CD4-positive, alpha-beta T cell treated with Interleukin-15 for 1 hour (primary cell): ENCODE data around the gene CLECL1.
A peak's percentile ranks its signal among the peaks of the same experiment; 100 is the strongest.
"Not testable (repeated sequence)": the region's sequence is repeated elsewhere in the genome, so short reads cannot be mapped to it uniquely, and the experiment has no call there.

Experiments used
- DNase-seq: peaks from one replicate; pipeline ENCODE4 v3.0.0-alpha.2; 2020

CLECL1 gene

DNA sequence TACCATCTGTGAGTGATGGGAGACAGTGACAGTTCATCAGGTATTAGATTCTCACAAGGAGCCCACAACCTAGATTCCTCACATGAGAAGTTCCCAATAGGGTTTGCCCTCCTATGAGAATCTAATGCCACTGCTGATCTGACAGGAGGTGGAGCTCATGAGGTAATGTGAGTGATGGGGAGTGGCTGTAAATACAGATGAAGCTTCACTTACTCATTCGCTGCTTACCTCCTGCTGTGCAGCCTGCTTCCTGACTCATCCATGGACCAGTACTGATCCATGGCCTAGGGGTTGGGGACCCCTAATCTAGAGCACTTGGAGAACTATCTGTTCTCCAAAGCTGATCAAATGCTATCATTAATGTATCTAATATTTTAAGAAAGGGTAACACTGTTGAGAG lies 45.7 kb downstream of the CLECL1 start:
- DNase-seq: no peak

DNA sequence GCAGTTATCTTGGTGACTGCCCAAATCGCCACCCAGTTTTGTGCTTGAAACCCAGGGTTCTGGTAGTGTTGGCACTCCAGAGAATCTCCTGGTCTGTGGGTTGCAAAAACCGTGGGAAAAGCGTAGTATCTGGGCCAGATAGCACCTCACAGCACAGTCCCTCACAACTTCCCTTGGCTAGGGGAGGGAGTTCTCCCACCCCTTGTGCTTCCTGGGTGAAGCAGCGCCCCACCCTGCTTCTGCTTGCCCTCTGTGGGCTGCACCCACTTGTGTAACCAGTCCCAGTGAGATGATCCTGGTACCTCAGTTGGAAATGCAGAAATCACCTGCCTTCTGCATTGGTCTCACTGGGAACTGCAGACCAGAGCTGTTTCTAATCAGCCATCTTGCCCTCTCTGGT lies 47.0 kb downstream of the CLECL1 start:
- DNase-seq: no peak

DNA sequence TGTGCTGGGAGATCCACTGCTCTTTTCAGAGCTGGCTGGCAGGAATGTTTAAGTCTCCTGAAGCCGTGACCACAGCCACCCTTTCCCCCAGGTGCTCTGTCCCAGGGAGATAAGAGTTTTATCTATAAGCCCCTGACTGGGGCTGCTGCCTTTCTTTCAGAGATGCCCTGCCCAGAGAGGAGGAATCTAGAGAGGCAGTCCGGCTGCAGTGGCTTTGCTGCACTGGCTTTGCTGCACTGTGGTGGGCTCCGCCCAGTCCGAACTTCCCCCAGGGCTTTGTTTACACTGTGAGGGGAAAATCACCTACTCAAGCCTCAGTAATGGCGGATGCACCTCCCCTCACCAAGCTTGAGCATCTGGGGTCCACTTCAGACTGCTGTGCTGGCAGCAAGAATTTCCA lies 47.5 kb downstream of the CLECL1 start:
- DNase-seq: peak; percentile 20

DNA sequence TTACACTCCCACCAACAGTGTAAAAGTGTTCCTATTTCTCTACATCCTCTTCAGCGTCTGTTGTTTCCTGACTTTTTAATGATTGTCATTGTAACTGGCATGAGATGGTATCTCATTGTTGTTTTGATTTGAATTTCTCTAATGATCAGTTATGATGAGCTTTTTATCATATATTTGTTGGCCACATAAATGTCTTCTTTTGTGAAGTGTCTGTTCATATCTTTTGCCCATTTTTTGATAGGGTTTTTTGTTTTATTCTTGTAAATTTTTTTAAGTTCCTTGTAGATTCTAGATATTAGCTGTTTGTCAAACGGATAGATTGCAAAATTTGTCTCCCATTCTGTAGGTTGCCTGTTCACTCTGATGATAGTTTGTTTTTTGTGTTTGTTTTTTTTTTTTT lies 49.9 kb downstream of the CLECL1 start:
- not testable (repeated sequence) for DNase-seq

DNA sequence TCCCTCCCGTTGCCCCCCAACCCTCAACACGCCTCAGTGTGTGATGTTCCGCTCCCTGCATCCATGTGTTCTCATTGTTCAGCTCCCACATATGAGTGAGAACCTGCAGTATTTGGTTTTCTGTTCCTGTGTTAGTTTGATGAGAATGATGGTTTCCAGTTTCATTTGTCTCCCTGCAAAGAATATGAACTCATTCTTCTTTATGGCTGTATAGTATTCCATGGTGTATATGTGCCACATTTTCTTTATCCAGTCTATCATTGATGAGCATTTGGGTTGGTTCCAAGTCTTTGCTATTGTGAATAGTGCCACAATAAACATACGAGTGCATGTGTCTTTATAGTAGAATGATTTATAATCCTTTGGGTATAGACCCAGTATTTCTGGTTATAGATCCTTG lies 50.4 kb downstream of the CLECL1 start:
- DNase-seq: not testable (repeated sequence)

DNA sequence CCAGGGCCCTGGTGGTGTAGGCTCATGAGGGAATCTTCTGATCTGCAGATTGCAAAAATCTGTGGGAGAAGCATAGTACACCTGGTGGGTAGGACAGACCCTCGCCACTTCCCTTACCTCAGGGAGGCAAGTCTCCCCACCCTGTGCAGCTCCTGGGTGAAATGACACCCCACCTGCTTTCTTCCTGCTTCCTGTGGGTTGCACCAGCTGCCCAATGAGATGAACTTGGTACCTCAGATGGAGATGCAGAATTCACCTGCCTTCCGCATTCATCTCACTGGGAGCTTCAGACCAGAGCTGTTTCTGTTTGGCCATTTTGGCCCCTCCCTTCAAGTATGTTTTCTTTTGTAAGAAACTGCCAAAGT lies 58.7 kb downstream of the CLECL1 start:
- DNase-seq: peak; percentile 53

DNA sequence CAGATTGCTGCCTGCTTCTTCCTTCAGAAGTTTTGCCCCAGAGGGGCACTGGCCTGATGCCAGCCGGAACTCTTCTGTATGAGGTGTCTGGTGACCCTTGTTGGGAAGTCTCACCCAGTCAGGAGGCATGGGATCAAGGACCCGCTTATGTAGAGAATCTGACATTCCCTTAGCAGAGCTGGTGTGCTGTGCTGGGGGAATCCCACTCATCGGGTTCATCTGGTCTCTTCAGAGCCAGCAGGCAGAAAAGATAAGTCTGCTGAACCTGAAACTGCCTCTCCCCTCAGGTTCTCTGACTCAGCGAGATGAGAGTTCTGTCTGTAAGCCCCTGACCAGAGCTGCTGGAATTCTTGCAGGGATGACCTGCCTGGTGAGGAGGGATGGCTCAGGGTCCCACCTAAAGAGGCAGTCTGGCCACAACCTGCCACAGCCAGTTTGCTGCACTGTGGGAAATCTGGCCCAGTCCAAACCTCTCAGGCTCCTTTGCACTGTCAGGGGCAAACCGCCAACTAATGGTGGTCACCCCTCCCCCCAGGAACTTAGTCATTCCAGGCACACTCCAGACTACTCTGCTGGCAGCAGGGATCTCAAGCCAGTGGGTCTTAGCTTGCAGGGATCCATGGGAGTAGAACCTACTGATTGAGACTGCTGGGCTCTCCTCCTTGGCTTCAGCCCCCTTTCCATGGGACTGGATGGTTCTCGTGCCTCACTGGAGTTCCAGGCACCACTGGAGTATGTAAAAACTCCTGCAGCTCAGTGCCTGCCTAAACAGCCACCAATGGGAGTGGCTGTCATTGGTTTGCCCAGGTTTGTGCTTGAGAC lies 59.3 kb downstream of the CLECL1 start:
- peak; percentile 51 for DNase-seq
